A549 treated with AZD2906 at 1 μM for 4 hours (cell line): ENCODE measurements around the gene EYS. TPM values are rescaled to one million over a fixed set of nuclear protein-coding genes. Genes with fewer than 3 reads are reported as not detected.

Source experiments
- total RNA-seq: library from RNA; stranded (reverse); fragments of 200-300 nt; extraction: Qiagen RNA extraction; gene quantifications from 5 replicates; pipeline ENCODE4 v1.2.3, GENCODE V29; 2022

Gene EYS
- total RNA-seq: 0.02 to 0.11 TPM (median 0.10 TPM) in 4 of 5 replicates, not detected in the other

DNA sequence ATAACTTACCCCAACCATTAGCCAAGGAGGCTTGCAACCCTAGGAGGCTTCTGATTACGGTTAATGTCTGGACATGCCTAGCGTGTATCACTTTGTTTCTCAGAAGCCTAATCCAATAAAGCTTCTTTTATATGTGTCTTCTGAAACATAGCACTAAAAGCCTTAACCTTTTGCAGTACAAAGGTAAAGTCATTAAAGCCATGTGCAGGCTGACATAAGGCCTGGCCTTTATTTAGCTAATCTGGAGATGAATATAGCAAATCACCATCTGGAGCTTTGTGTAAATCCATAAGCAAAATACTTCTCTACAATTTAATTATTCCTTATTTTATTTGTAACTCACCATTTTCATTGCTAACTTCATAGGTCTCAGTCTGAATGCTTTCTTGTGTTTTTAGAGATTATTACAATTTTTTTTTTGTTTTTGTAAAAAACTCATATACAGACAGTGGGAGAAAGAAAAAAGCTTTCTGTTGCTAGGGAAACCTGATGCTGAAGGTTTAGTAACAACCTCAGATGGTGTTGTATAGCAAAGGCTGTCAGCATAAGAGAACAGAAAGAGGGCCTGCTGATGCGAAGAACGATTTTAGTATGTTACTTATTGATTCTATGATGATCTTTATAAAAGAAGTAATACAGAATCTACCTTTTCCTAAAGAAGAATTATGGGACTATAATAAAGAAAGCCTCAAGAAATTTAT lies at the start of gene EYS:
Gene EYS (minus strand): TSS at position 101 of the 701 bp plus-strand sequence. CDS start 211,816 bp downstream, outside the sequence.

